Trophoblast cell (in vitro differentiated cells and primary cell): ENCODE data around the gene NNMT.

Source experiments
- DNase-seq, 2 donors: peaks; one replicate each; pipeline ENCODE4 v3.0.0-alpha.2; 2016
- H2AFZ ChIP-seq: 2 replicates; pipeline ENCODE4 v1.6.1; 2013; ENCODE audit warnings: low read length, moderate library complexity, mild to moderate bottlenecking; ENCODE audit not compliant: insufficient read depth, poor library complexity
- H2AK5ac ChIP-seq: 2 replicates; pipeline ENCODE4 v1.6.1; 2013; ENCODE audit warnings: mild to moderate bottlenecking, low read length
- H2BK120ac ChIP-seq: 2 replicates; pipeline ENCODE4 v1.6.1; 2013; ENCODE audit warnings: low read length, mild to moderate bottlenecking, moderate library complexity; ENCODE audit not compliant: insufficient read depth, poor library complexity
- H2BK12ac ChIP-seq: 2 replicates; pipeline ENCODE4 v1.6.1; 2013; ENCODE audit warnings: mild to moderate bottlenecking, low read length, moderate library complexity
- H2BK5ac ChIP-seq: 2 replicates; pipeline ENCODE4 v1.6.1; 2013; ENCODE audit warnings: low read length, low read depth, moderate library complexity, mild to moderate bottlenecking; ENCODE audit not compliant: poor library complexity
- H3K14ac ChIP-seq: 2 replicates; pipeline ENCODE4 v1.6.1; 2013; ENCODE audit warnings: mild to moderate bottlenecking, low read length
- H3K18ac ChIP-seq: 2 replicates; pipeline ENCODE4 v1.6.1; 2013; ENCODE audit warnings: mild to moderate bottlenecking, low read length
- H3K23ac ChIP-seq: 2 replicates; pipeline ENCODE4 v1.6.1; 2013; ENCODE audit warnings: low read length
- H3K27ac ChIP-seq: 2 replicates; pipeline ENCODE4 v1.5.1; 2013; ENCODE audit warnings: low read depth, mild to moderate bottlenecking, inconsistent platforms, low read length, moderate library complexity
- H3K27me3 ChIP-seq: 2 replicates; pipeline ENCODE4 v1.6.1; 2013; ENCODE audit warnings: inconsistent platforms, mild to moderate bottlenecking, low read length, moderate library complexity; ENCODE audit not compliant: insufficient read depth
- H3K36me3 ChIP-seq, 2 experiments: 1 replicate in 1 of 2; 2 replicates in 1 of 2; pipeline ENCODE4 v1.6.1; 2013; ENCODE audit warnings: low read length in 2 of 2, mild to moderate bottlenecking in 2 of 2, moderate library complexity in 1 of 2; ENCODE audit not compliant: insufficient read depth in 2 of 2, control insufficient read depth in 1 of 2
- H3K4ac ChIP-seq: 2 replicates; pipeline ENCODE4 v1.6.1; 2013; ENCODE audit warnings: low read depth, mild to moderate bottlenecking, low read length, moderate library complexity
- H3K4me1 ChIP-seq, 2 experiments: 1 replicate in 1 of 2; 2 replicates in 1 of 2; pipeline ENCODE4 v1.6.1; 2013; ENCODE audit warnings: low read length in 2 of 2, mild to moderate bottlenecking in 2 of 2, moderate library complexity in 1 of 2; ENCODE audit not compliant: insufficient read depth in 2 of 2, control insufficient read depth in 1 of 2
- H3K4me2 ChIP-seq: 2 replicates; pipeline ENCODE4 v1.6.1; 2013; ENCODE audit warnings: inconsistent platforms, mild to moderate bottlenecking, low read length, moderate library complexity
- H3K4me3 ChIP-seq: 2 replicates; pipeline ENCODE4 v1.5.1; 2013; ENCODE audit warnings: mild to moderate bottlenecking, low read depth, low read length, inconsistent platforms
- H3K79me1 ChIP-seq: one replicate; pipeline ENCODE4 v1.6.1; 2013; ENCODE audit warnings: low read length
- H3K79me2 ChIP-seq: 2 replicates; pipeline ENCODE4 v1.6.1; 2013; ENCODE audit warnings: low read length, mild to moderate bottlenecking; ENCODE audit not compliant: control insufficient read depth, insufficient read depth, poor library complexity
- H3K9ac ChIP-seq: 2 replicates; pipeline ENCODE4 v1.6.1; 2013; ENCODE audit warnings: mild to moderate bottlenecking, low read length
- H3K9me3 ChIP-seq: 2 replicates; pipeline ENCODE4 v1.6.1; 2013; ENCODE audit warnings: low read depth, mild to moderate bottlenecking, control low read depth, inconsistent platforms, low read length; ENCODE audit not compliant: insufficient read depth
- H4K12ac ChIP-seq: 2 replicates; pipeline ENCODE4 v1.6.1; 2013; ENCODE audit warnings: low read depth, mild to moderate bottlenecking, low read length, moderate library complexity
- H4K8ac ChIP-seq: 2 replicates; pipeline ENCODE4 v1.6.1; 2013; ENCODE audit warnings: low read depth, mild to moderate bottlenecking, low read length, moderate library complexity
- H4K91ac ChIP-seq: one replicate; pipeline ENCODE4 v1.6.1; 2013; ENCODE audit warnings: low read depth, mild to moderate bottlenecking, low read length, moderate library complexity
- WGBS: extraction: QIAGEN DNeasy Blood & Tissue Kit; methylation state at CpG from one replicate; pipeline ENCODE4 v1.1.7; 2013; ENCODE audit warnings: missing lambda C conversion rate; ENCODE audit not compliant: insufficient read length, insufficient coverage; ENCODE audit errors: extremely low coverage; 5-methylcytosine and 5-hydroxymethylcytosine counted together

NNMT gene

GRCh38 chr11:114362958-114363357, 66.8 kb downstream of the NNMT start:
- no peak overlapping the region for H2BK120ac ChIP-seq
- no peak overlapping the region for H3K23ac ChIP-seq
- H3K36me3 ChIP-seq = no peaks in the 10 kb centered on the region
- H3K9me3 ChIP-seq = peaks cover 2% of the 10 kb centered on the region
- no peak overlapping the region for H3K18ac ChIP-seq
- DNase-seq = no peak
- H2AK5ac ChIP-seq = no peak overlapping the region
- no peak overlapping the region for H3K14ac ChIP-seq
- no peak overlapping the region for H4K12ac ChIP-seq
- no peak overlapping the region for H4K8ac ChIP-seq
- H2AFZ ChIP-seq = no peak overlapping the region
- H4K91ac ChIP-seq = no peak overlapping the region
- no peak overlapping the region for H2BK5ac ChIP-seq
- no CpG with 5 or more reads among the region's 3 CpGs for WGBS
- no peak overlapping the region for H3K4me3 ChIP-seq
- H2BK12ac ChIP-seq = no peak overlapping the region
- H3K4ac ChIP-seq = no peak overlapping the region
- H3K27ac ChIP-seq = no peak overlapping the region
- H3K27me3 ChIP-seq = no peaks in the 10 kb centered on the region
- peaks cover 6 to 18% of the 10 kb centered on the region in 2 experiments for H3K4me1 ChIP-seq
- no peaks in the 10 kb centered on the region for H3K79me2 ChIP-seq
- H3K4me2 ChIP-seq = no peak overlapping the region
- H3K79me1 ChIP-seq = peaks cover 26% of the 10 kb centered on the region
- no peak overlapping the region for H3K9ac ChIP-seq
